ENCODE measurements around the gene MTA1.

Gene MTA1

DNA sequence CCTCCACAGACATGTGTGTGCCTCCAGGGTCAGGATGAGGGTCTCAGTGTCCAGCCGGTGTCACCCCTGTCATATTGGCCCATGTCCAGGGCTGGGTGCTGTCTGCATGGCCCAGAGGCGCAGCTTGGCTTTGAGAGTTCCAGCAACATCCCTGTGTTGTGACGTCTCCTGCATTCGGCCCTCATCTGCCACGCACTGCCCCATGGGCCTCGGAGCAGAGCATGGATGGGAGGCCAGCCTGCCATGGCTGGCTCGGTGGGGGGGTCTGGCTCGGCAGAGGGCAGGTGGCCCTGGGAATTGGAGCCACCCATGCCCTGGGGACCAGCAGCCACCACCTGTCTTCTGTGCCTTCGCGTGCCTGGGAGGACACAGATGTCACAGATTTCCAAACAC, 32.1 kb upstream of the MTA1 start:
- DNase-seq (ENCODE audit: low read depth): no peak

- DNase-seq (ENCODE audit: low read depth): no peak
These were observed 31.3 kb upstream of the MTA1 start for GRCh38 chr14:105388110-105388951.

DNA sequence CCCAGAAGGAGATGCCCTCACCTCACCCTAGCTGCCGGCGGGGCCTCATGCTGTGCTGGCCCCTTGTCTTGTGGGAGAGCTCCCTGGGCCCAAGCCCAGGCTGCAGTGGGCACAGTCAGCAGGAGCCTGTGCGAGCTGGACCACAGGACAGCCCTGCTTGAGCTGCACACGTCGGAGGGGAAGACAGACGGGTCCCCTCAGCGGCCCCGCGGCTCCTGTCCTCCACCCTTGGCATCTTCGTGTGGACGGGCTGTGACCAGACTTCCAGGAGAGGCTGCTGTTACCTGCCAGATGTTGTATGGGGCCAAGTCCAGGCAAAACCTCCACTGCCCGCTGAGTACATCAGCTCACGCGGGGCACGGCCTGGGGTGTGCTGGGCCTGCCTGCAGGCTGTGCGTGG, 30.7 kb upstream of the MTA1 start:
- no peak for DNase-seq (ENCODE audit: low read depth)

DNA sequence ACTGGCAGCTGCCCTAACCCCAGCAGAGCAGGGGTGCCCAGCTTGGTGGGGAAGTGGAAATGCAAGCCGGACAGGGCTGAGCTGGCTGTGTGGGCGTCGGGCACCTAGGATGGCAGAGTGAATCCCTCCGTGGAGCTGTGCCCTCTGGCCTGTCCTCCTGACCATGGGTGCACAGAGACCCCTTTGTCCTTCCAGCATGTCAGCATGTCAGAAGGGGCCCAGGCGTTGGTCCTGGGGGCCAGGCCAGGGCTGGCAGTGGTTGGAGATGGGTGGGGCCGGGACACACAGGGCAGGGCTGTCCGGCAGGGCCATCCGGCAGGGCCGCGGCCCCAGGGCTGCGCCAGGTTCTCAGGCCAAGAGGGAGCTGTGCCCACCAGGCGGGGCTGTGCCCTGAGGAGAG, 30.1 kb upstream of the MTA1 start:
- no peak for DNase-seq (ENCODE audit: low read depth)

GRCh38 chr14:105389976-105390848, 29.4 kb upstream of the MTA1 start:
- DNase-seq (ENCODE audit: low read depth): no peak

DNA sequence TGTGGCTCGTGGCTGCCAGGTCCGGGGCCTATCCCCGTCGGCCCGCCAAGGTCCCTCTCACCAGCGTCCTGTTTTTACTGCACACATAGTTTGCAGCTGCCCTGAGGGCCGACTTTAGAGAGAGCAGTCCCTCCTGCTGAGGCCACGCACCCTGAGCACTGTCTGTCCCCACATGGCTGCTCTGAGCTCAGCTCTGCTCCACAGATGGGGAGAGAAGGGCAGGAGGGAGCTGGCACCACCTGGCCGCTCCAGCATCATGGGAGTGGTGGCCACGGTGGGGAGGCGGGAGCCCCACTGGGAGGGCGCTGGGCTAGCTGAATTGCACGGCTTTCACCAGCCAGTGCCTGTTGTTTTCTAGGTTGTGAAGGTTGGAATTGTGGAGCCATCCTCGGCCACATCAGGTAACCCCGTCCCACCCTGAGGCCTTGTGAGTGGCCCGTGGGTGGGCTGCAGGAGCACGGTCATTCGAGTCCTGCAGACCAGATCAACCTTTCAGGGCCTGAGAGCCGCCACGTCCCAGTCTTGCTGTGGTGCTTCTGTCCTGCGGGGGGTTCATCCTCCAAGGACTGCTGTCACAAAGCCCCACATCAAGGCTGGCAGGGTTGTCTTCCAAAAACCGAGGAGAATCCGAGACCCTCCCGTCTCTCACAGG, 28.7 kb upstream of the MTA1 start:
- DNase-seq (ENCODE audit: low read depth): no peak

GRCh38 chr14:105391541-105391940, 28.1 kb upstream of the MTA1 start:
- no peak for DNase-seq (ENCODE audit: low read depth)

- DNase-seq (ENCODE audit: low read depth): no peak
These were observed 27.2 kb upstream of the MTA1 start for GRCh38 chr14:105392131-105393090.

DNA sequence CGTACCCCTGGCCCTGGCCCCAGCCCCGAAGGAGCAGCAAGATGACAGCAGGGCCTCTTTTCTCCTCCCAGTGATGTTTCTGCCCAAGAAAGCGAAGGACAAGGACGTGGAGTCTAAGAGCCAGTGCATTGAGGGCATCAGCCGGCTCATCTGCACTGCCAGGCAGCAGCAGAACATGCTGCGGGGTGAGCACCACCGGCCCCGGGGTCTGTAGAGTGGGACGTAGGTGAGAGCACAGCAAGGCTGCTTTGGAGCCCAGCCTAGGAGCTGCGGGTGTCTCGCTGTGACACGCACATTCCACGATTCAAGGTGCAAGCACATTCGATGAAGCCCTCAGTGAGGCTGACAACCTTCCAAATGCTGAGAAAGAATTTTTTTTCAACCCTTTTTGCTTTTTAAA, 26.5 kb upstream of the MTA1 start:
- no peak for DNase-seq (ENCODE audit: low read depth)

DNA sequence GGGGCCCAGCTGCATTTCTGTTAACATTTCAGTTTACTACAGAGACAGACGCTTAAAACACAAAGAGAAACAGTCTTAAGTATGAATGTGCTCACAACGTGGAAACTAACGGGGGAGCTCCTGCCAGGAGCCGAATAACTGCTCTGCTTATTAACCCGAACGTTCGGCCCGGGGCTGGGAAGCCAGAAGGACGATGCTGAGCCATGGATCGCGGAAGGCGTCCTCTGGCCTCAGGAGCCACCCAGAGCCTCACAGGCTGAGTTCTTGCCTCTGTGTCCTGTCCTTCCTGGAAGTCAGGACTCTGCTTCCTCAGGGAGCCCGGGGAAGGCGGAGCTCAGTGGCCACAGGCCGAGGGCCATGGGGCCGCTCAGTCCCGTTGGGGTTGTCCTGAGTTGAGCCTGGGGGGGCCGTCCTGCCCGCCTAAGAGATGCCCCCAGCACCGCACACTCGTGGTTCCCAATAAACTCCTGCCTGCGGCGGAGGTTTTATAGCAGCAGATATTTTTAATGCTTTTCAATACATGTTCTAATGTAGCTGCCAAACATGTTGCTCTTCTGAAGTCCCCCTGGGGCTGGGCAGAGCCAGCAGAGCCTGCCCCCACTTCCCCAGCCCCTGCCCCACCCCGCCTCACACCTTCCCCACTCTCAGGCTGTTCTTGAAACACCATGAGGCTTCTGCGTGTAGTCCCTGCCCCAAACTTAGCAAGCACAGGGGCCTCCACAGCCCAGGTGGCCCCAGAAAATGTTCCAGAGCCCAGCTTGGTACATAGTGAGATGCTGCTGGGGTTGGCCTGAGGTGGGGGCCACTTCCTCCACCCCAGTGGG, 24.7 kb upstream of the MTA1 start:
- no peak for DNase-seq (ENCODE audit: low read depth)

- no peak for DNase-seq (ENCODE audit: low read depth)
These were observed 24.1 kb upstream of the MTA1 start for GRCh38 chr14:105395538-105395854.

DNA sequence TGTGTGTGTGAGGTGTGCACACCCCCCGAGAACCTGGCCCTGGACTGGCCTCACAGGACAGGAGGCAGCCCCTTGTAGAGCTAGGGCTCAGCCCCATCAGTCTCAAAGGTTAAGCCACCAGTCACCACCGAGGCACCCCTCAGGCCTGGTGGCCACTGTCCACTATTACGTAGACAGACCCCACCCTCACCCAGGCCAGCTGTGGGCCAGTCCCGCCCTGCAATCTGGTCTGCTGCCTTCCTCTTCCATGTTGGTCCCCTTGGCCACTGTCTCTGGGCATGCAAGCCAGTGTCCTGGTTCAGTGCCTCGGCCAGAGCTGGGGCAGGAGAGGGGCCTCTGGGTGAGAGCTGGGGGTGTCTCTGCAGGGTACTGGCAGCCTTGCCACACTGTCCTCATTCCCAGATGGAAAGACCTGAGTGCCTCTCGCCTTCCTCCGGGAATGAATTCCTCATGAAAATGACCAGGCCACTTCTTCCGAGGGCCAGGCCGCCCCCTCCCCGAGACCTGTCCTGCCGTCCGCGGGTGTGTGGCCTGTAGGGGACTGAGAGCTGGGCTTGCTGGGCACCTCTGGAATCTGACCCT, 22.2 kb upstream of the MTA1 start:
- DNase-seq (ENCODE audit: low read depth): no peak

DNA sequence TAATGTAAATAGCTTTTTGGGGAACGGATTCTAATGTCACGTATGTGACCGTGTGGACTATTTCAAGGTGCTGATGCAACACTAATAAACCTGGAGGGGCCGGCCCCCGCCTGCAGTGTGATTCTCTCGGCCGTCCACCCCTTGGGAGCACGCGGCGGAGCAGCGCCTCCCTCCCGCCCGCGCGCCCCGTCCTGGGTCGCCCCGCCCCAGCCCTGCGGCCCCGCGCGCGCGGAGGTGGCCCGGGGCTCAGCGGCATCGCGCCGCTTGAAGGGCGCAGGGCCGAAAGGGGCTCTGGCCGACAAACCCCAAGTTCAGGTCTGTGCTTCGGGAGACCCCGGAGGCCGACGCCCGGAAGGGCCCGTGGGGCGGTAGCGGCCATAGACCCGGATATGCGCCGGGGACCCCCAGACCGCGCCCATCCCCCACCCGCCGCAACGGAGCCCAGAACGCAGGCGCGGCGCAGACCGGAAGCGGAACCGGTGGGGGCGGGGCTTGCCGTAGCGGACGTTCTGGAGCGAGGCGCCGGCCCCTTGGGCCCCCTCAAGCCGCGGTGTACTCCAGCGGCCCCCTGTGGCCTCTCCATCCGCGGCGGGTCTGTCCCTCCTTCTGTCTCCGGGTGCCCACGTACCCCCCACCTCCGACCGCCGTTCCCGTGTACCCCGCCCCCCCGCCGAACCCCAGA, 21.4 kb upstream of the MTA1 start, which contains the start of gene TEX22:
Gene TEX22 (plus strand): TSS at position 495 of the 682 bp plus-strand sequence. CDS start 803 bp downstream, outside the sequence.
- peak; percentile 35 for DNase-seq (ENCODE audit: low read depth)

DNA sequence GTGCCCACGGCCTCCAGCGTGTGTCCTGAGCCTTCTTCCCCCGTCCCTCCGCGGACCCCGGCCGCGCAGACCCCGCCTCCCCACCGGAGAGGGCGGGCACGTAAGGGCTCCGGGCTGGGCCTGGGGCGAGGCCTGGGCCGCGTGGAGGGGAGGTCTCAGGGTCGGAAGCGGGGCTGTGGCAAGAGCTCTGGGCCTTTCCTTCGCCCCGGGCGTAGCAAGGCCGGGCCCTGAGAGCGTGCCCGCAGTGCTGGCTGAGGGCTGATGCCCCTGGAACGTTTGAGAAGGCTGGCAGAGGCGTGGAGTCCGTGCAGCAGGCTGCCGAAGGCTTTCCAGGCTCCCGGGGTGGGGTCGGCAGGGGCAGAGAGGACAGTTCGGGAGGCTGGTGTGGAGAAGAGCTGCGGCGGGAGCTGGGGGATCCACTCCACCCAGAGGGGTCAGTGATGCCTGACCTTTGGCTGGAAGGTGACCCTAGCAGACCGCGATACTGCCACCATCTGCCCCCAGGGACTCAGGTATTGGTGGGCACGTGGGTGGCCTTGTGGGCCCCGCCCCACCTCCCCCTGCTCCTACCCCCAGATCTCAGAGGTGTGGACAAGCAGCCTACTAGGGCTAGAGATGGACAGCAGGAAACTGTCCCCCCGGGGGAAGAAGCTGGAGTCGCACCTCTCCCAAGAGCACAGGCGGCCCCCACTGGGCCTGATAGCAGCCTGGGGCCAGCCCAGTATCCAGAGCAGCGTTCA, 20.7 kb upstream of the MTA1 start:
- DNase-seq (ENCODE audit: low read depth): no peak

DNA sequence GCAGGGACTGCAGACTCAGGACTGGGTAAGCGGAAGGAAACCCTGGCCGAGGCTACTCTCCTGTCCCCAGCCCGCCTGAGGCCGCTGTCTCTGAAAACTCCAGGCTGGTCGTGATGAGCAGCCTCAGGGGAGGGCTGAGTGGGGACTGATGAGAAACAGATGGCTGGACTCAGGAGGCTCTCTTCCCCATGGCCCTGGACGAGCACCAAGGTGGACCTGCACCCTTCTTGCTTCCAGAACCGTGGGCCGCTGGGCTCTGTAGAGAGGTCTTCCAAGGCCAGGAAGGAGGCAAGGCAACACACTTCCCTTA, 20.2 kb upstream of the MTA1 start:
- DNase-seq (ENCODE audit: low read depth): no peak

GRCh38 chr14:105400016-105400415, 19.6 kb upstream of the MTA1 start:
- no peak for DNase-seq (ENCODE audit: low read depth)

GRCh38 chr14:105401699-105402098, 17.9 kb upstream of the MTA1 start:
- DNase-seq (ENCODE audit: low read depth): no peak

GRCh38 chr14:105408592-105408991, 11.0 kb upstream of the MTA1 start:
- DNase-seq (ENCODE audit: low read depth): no peak

- DNase-seq (ENCODE audit: low read depth): no peak
These were observed 10.3 kb upstream of the MTA1 start for GRCh38 chr14:105409364-105409763.
